HepG2 (cell line): Measurements from ENCODE around the gene M1AP.

Experiments used
- BHLHE40 ChIP-seq: IDR thresholded peaks from 2 replicates; pipeline ENCODE4 v1.6.1; 2011; ENCODE audit warnings: low read length, improper control_type of control experiment
- CBX2 ChIP-seq, 2 experiments: fragments of 200-600 bp in 1 of 2; sonication (generic); formaldehyde crosslinking in 1 of 2; IDR thresholded peaks; 2 replicates each; pipeline versions ENCODE4 v1.7.0 to v1.8.1; 2018 to 2022; ENCODE audit warnings: low read depth in 2 of 2, low read length in 1 of 2, mild to moderate bottlenecking in 1 of 2, missing genetic modification reagents in 1 of 2
- EP300 ChIP-seq, 3 experiments: sonication (generic) in 1 of 3; formaldehyde crosslinking in 1 of 3; IDR thresholded peaks; 2 replicates each; pipeline versions ENCODE4 v1.5.1 to v1.6.1; 2011 to 2020; ENCODE audit warnings: low read depth in 2 of 3, low read length in 2 of 3, borderline replicate concordance in 1 of 3, improper control_type of control experiment in 1 of 3, mild to moderate bottlenecking in 1 of 3, missing genetic modification reagents in 1 of 3, moderate library complexity in 1 of 3
- LCORL ChIP-seq, 2 experiments: fragments of 450-650 bp in 1 of 2; sonication (generic) in 1 of 2; formaldehyde crosslinking in 1 of 2; IDR thresholded peaks; 2 replicates each; pipeline versions ENCODE4 v1.5.0 to v1.6.1; 2017 to 2020; ENCODE audit warnings: antibody characterized with exemption in 1 of 2, missing genetic modification reagents in 1 of 2
- POLR2AphosphoS5 ChIP-seq: IDR thresholded peaks from 2 replicates; pipeline ENCODE4 v1.6.1; 2012; ENCODE audit warnings: low read depth, low read length
- RAD21 ChIP-seq: fragments of 450-650 bp; formaldehyde crosslinking; IDR thresholded peaks from 2 replicates; pipeline ENCODE4 v1.5.0; 2020; ENCODE audit warnings: mild to moderate bottlenecking
- TAF1 ChIP-seq: sonication (generic); formaldehyde crosslinking; IDR thresholded peaks from 2 replicates; pipeline ENCODE4 v1.4.0; 2020; ENCODE audit warnings: missing genetic modification reagents
- TF ChIP-seq, protein P1 (sequence below): IDR thresholded peaks from 2 replicates; pipeline ENCODE4 v1.6.1; 2012; ENCODE audit warnings: inconsistent platforms
- TF ChIP-seq, protein P2 (sequence below): sonication (generic); formaldehyde crosslinking; conservative IDR thresholded peaks from 2 replicates; pipeline ENCODE4 v1.4.0; 2020; ENCODE audit warnings: missing genetic modification reagents
- TF ChIP-seq, protein P3 (sequence below): IDR thresholded peaks from 2 replicates; pipeline ENCODE4 v1.6.1; 2012; ENCODE audit warnings: low read length, improper control_type of control experiment
- TF ChIP-seq, protein P4 (sequence below): sonication (generic); formaldehyde crosslinking; IDR thresholded peaks from 2 replicates; pipeline ENCODE4 v1.4.0; 2020; ENCODE audit warnings: missing genetic modification reagents

DNA sequence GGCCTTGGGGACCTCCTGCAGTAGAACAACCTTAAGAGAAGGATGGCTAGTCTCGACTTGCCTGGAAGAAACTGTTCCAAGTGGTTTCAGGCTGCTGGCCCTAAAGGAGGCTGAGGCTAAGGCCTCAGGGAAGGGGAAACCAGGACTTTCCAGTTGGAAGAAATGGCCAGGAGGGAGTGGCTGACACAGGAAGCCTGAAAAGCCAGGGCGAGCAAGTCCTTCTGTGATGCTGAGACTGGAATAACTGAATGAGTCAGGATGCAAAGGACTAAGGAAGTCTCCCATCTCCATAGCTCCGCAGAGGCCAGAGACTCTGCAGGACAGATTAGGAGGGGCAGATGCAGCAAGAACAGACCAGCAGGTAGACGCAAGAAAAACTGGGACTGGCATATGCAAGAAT, 111.0 kb downstream of the M1AP start:
- TF ChIP-seq RAD21 (CRISPR knock-in tag) (no peak), BHLHE40 (no peak), EP300 (IDR thresholded peaks at IDR 0.05; ENCODE audit: low read depth in 2 of 2, low read length in 2 of 2) (no peak), EP300 (CRISPR knock-in tag; IDR thresholded peaks at IDR 0.05; ENCODE audit: borderline replicate concordance) (no peak), POLR2AphosphoS5 (no peak), LCORL (IDR thresholded peaks at IDR 0.05) (no peak), LCORL (CRISPR knock-in tag; IDR thresholded peaks at IDR 0.05) (no peak), TAF1 (CRISPR knock-in tag) (no peak), CBX2 (IDR thresholded peaks at IDR 0.05; ENCODE audit: low read depth, low read length) (no peak), CBX2 (CRISPR knock-in tag; IDR thresholded peaks at IDR 0.05; ENCODE audit: low read depth) (no peak)
- TF ChIP-seq, protein P1, sequence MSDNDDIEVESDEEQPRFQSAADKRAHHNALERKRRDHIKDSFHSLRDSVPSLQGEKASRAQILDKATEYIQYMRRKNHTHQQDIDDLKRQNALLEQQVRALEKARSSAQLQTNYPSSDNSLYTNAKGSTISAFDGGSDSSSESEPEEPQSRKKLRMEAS = no peak
- TF ChIP-seq, protein P2, sequence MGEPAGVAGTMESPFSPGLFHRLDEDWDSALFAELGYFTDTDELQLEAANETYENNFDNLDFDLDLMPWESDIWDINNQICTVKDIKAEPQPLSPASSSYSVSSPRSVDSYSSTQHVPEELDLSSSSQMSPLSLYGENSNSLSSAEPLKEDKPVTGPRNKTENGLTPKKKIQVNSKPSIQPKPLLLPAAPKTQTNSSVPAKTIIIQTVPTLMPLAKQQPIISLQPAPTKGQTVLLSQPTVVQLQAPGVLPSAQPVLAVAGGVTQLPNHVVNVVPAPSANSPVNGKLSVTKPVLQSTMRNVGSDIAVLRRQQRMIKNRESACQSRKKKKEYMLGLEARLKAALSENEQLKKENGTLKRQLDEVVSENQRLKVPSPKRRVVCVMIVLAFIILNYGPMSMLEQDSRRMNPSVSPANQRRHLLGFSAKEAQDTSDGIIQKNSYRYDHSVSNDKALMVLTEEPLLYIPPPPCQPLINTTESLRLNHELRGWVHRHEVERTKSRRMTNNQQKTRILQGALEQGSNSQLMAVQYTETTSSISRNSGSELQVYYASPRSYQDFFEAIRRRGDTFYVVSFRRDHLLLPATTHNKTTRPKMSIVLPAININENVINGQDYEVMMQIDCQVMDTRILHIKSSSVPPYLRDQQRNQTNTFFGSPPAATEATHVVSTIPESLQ (CRISPR knock-in tag) = no peak
- TF ChIP-seq, protein P3, sequence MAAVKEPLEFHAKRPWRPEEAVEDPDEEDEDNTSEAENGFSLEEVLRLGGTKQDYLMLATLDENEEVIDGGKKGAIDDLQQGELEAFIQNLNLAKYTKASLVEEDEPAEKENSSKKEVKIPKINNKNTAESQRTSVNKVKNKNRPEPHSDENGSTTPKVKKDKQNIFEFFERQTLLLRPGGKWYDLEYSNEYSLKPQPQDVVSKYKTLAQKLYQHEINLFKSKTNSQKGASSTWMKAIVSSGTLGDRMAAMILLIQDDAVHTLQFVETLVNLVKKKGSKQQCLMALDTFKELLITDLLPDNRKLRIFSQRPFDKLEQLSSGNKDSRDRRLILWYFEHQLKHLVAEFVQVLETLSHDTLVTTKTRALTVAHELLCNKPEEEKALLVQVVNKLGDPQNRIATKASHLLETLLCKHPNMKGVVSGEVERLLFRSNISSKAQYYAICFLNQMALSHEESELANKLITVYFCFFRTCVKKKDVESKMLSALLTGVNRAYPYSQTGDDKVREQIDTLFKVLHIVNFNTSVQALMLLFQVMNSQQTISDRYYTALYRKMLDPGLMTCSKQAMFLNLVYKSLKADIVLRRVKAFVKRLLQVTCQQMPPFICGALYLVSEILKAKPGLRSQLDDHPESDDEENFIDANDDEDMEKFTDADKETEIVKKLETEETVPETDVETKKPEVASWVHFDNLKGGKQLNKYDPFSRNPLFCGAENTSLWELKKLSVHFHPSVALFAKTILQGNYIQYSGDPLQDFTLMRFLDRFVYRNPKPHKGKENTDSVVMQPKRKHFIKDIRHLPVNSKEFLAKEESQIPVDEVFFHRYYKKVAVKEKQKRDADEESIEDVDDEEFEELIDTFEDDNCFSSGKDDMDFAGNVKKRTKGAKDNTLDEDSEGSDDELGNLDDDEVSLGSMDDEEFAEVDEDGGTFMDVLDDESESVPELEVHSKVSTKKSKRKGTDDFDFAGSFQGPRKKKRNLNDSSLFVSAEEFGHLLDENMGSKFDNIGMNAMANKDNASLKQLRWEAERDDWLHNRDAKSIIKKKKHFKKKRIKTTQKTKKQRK = no peak
- TF ChIP-seq, protein P4, sequence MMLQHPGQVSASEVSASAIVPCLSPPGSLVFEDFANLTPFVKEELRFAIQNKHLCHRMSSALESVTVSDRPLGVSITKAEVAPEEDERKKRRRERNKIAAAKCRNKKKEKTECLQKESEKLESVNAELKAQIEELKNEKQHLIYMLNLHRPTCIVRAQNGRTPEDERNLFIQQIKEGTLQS (CRISPR knock-in tag) = no peak
